HK-2 (cell line): ENCODE results near the gene BPIFB3.
"Not testable (repeated sequence)": the region's sequence is repeated elsewhere in the genome, so short reads cannot be mapped to it uniquely, and the experiment has no call there.

ENCODE experiments used
- DNase-seq: peaks from one replicate; pipeline ENCODE4 v3.0.0-alpha.2; 2018; ENCODE audit not compliant: unreplicated experiment

BPIFB3 gene

GRCh38 chr20:33119725-33120720 is 66.3 kb downstream of the BPIFB3 start:
- DNase-seq: no peak

GRCh38 chr20:33120934-33121333 is 67.2 kb downstream of the BPIFB3 start:
- DNase-seq: no peak

GRCh38 chr20:33122297-33122696 is 68.6 kb downstream of the BPIFB3 start:
- not testable (repeated sequence) for DNase-seq
